NT2/D1 (cell line): Measurements from ENCODE around the gene LIN28B.

ENCODE experiments used
- SUZ12 ChIP-seq: IDR thresholded peaks from 2 replicates; pipeline ENCODE4 v1.6.1; 2011; ENCODE audit not compliant: insufficient read length, insufficient read depth; ENCODE audit errors: extremely low read depth
- YY1 ChIP-seq: IDR thresholded peaks from 2 replicates; pipeline ENCODE4 v1.6.1; 2011; ENCODE audit not compliant: insufficient read length, insufficient read depth
- ZNF274 ChIP-seq: IDR thresholded peaks from 2 replicates; pipeline ENCODE4 v1.6.1; 2011; ENCODE audit warnings: mild to moderate bottlenecking, low read depth, low read length

GRCh38 chr6:105014448-105014847 lies 57.5 kb downstream of the LIN28B start:
- no peak for TF ChIP-seq YY1
- TF ChIP-seq SUZ12: no peak
- TF ChIP-seq ZNF274: no peak
